Measurements from ENCODE around the gene C8G.
A peak's percentile ranks its signal among the peaks of the same experiment; 100 is the strongest.

C8G gene

DNA sequence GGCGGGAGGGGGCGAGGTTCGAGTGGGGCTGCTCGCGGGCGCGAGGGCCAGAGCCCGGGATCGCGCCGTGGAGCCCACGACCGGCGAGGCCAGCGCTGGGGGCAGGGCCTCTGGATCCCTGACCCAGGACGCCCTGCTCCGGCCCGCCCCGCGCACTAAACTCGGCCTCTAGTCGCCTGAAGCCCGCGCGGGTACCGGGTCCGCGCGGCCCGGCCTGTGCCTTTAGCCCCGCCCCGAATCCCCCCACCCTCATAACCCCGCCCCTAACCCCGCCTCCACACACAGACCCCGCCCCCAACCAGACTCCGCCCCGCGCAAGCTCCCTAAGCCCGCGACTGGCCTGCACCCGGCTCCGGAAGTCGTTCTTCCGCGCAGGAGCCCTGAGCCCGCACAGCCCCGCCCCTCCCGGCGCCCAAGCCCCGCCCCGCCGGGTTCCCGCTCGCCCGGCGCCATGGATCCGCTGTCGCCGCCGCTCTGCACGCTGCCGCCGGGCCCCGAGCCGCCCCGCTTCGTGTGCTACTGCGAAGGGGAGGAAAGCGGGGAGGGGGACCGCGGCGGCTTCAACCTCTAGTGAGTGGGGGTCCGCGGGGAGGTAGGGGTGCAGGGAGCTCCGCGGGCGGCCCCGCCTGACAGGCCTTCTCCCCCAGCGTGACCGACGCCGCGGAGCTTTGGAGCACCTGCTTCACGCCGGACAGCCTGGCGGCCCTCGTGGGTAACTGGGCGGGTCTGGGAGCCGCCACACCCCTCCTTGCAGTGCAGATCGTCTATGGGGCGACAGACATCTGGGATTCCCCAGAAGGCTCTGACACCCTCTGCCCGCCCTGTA is 47.2 kb downstream of the C8G start, which contains the start of gene PAXX:
Gene PAXX (plus strand): TSS at position 430 of the 826 bp plus-strand sequence. CDS start 22 bp downstream, at position 452.
- Mint-ChIP-seq H3K36me3 (no peaks in the 10 kb centered on the region), H3K27ac (peak within 1 kb of the TSS; percentile 90), H3K4me3 (peak within 1 kb of the TSS; percentile 89), H3K27me3 (peaks cover 5% of the 10 kb centered on the region), H3K9me3 (no peaks in the 10 kb centered on the region), H3K4me1 (peaks cover 10% of the 10 kb centered on the region)
- peak; percentile 83 for ATAC-seq (ENCODE audit: low read depth)
- DNase-seq (ENCODE audit: low spot score in 2 of 2): peak; percentile 86 to 92

GRCh38 chr9:136992819-136993369 is 47.9 kb downstream of the C8G start:
- ATAC-seq (ENCODE audit: low read depth): no peak
- no peak for DNase-seq (ENCODE audit: low spot score in 2 of 2)
- peaks cover 1% of the 10 kb centered on the region for H3K27me3 Mint-ChIP-seq

GRCh38 chr9:136994180-136994887 is 49.3 kb downstream of the C8G start:
- DNase-seq (ENCODE audit: low spot score in 2 of 2) (no peak), ATAC-seq (ENCODE audit: low read depth) (no peak)
- no peaks in the 10 kb centered on the region for H3K9me3 Mint-ChIP-seq
- H3K27ac Mint-ChIP-seq: peak overlapping the region; percentile 14
- peaks cover 23% of the 10 kb centered on the region for H3K4me1 Mint-ChIP-seq
- H3K36me3 Mint-ChIP-seq: no peaks in the 10 kb centered on the region
- no peak overlapping the region for H3K4me3 Mint-ChIP-seq
- peaks cover 2% of the 10 kb centered on the region for H3K27me3 Mint-ChIP-seq

More at GRCh38 chr9:136992819-136993369, 47.9 kb downstream of the C8G start:
- Mint-ChIP-seq H3K36me3 (no peaks in the 10 kb centered on the region), H3K9me3 (no peaks in the 10 kb centered on the region), H3K4me1 (peaks cover 15% of the 10 kb centered on the region), H3K27ac (peak overlapping the region; percentile 90), H3K4me3 (peak overlapping the region; percentile 89)

DNA sequence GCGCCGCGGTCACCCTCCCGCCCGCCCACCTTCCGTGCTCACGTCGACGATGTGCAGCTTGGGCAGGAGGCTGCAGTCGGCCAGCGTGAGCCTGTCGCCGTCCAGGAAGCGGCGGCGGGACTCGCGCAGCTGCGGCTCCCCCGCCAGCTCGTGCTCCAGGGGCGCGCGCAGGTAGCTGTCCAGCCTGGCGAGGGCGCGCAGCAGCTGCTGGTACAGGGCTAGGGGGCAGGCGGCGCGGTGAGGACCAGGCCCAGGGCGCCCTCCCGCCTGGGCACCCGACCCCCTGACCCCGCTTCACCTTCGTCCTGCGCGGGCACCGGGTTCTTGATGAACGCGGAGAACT is 49.8 kb downstream of the C8G start:
- peaks cover 23% of the 10 kb centered on the region for H3K4me1 Mint-ChIP-seq
- no peak overlapping the region for H3K4me3 Mint-ChIP-seq
- ATAC-seq (ENCODE audit: low read depth) (no peak), DNase-seq (ENCODE audit: low spot score in 2 of 2) (no peak)
- H3K36me3 Mint-ChIP-seq: no peaks in the 10 kb centered on the region
- H3K27me3 Mint-ChIP-seq: peaks cover 2% of the 10 kb centered on the region
- no peaks in the 10 kb centered on the region for H3K9me3 Mint-ChIP-seq
- no peak overlapping the region for H3K27ac Mint-ChIP-seq

DNA sequence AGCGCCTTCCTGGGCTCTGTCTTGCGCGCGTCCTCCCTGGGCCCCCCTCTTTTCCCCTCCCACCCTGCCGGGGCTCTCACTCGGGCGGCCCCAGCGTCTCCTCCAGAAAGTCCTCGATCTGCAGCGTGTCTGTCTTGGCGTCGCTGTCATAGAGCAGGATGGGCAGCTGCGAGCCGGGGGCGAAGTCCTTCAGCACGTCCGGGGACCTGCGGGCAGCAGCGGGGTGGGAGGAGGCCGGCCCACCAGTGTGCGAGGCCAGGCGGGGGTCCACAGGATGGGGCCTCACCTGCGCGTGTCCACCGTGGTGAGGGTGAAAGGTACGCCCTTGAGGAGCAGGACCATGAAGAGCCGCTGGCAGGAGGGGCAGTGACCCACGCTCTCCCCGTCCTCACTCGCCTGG is 50.3 kb downstream of the C8G start:
- H3K27ac Mint-ChIP-seq: no peak overlapping the region
- peaks cover 2% of the 10 kb centered on the region for H3K27me3 Mint-ChIP-seq
- peaks cover 23% of the 10 kb centered on the region for H3K4me1 Mint-ChIP-seq
- ATAC-seq (ENCODE audit: low read depth) (no peak), DNase-seq (ENCODE audit: low spot score in 2 of 2) (no peak)
- H3K4me3 Mint-ChIP-seq: no peak overlapping the region
- H3K36me3 Mint-ChIP-seq: no peaks in the 10 kb centered on the region
- no peaks in the 10 kb centered on the region for H3K9me3 Mint-ChIP-seq

GRCh38 chr9:136995772-136996311 is 50.8 kb downstream of the C8G start:
- H3K9me3 Mint-ChIP-seq: no peaks in the 10 kb centered on the region
- peaks cover 2% of the 10 kb centered on the region for H3K27me3 Mint-ChIP-seq
- no peaks in the 10 kb centered on the region for H3K36me3 Mint-ChIP-seq
- peaks cover 23% of the 10 kb centered on the region for H3K4me1 Mint-ChIP-seq
- no peak overlapping the region for H3K4me3 Mint-ChIP-seq
- no peak for ATAC-seq (ENCODE audit: low read depth)
- no peak for DNase-seq (ENCODE audit: low spot score in 2 of 2)
- H3K27ac Mint-ChIP-seq: no peak overlapping the region

Measured in memory B cell (primary cell).